Measurements from ENCODE around the gene UFD1. TPM values are rescaled to one million over a fixed set of nuclear protein-coding genes. Genes with fewer than 3 reads are reported as not detected.

The UFD1 gene
- total and polyA plus RNA-seq, 4 donors: 28.9 to 58.3 (median 52.6) TPM

- Histone ChIP-seq H3K9me3 (ENCODE audit: control insufficient read depth, insufficient read depth, low read length) (no peaks in the 10 kb centered on the region), H3K27me3 (ENCODE audit: control insufficient read depth, insufficient read depth, low read length) (no peaks in the 10 kb centered on the region), H3K27ac (ENCODE audit: low read depth, low read length) (no peak overlapping the region), H3K4me3 (ENCODE audit: low read depth, low read length) (no peak overlapping the region), H3K36me3 (ENCODE audit: control insufficient read depth, insufficient read depth, low read length) (peaks cover 65% of the 10 kb centered on the region), H3K4me1 (ENCODE audit: control insufficient read depth, insufficient read depth, low read length) (no peaks in the 10 kb centered on the region)
- WGBS (ENCODE audit: insufficient coverage): 80% methylated on average over 12 of the region's 14 CpGs
- no peak for DNase-seq (ENCODE audit: low read depth in 4 of 6, low spot score in 6 of 6)
Observed at GRCh38 chr22:19466126-19466716, 12.8 kb downstream of the UFD1 start.

DNA sequence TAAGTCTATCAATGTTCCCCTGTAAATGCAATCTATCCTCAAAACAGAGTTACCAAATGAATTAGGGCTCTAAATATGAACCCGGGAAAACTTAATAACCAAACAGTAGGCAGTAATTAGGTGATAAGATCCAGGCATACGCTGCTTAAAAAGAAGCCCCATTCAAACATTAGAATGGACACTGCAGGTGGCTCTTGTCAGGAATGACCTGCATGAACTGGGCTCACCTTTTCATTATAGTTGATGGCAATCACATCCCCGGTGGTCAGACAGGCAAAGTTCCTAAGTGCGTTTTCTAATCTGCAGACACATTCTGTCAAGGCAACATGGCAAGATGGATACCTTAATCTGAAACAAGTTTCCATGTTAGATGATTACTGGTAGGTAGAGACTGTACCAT is 14.0 kb downstream of the UFD1 start:
- no peak overlapping the region for H3K27ac ChIP-seq (ENCODE audit: low read depth, low read length)
- no peak overlapping the region for H3K4me3 ChIP-seq (ENCODE audit: low read depth, low read length)
- DNase-seq (ENCODE audit: low read depth in 4 of 6, low spot score in 6 of 6): no peak
- H3K36me3 ChIP-seq (ENCODE audit: control insufficient read depth, insufficient read depth, low read length): peaks cover 56% of the 10 kb centered on the region
- no peaks in the 10 kb centered on the region for H3K27me3 ChIP-seq (ENCODE audit: control insufficient read depth, insufficient read depth, low read length)
- H3K4me1 ChIP-seq (ENCODE audit: control insufficient read depth, insufficient read depth, low read length): no peaks in the 10 kb centered on the region
- H3K9me3 ChIP-seq (ENCODE audit: control insufficient read depth, insufficient read depth, low read length): no peaks in the 10 kb centered on the region
- WGBS (ENCODE audit: insufficient coverage): 93% methylated on average over 3 of the region's 4 CpGs

DNA sequence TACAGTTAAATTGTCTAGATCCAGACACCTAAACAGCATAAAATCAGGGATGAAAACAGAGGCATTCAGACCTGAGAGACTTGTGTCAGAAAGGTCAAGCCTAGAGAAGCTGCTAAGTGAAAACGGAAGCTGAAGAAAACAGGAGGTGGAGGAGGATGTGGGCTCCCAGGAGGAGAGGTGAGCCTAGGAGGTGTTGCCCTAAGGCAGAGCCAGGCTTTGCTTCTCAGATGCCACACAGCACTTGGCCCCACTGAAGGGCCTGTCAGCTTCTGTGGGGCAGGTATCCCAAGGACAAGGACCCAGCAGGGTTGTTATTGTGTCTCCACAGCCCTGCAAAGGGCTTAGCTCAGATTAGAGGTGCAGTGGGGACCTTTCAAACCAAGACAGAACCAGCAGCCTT is 14.4 kb downstream of the UFD1 start:
- Histone ChIP-seq H3K27ac (ENCODE audit: low read depth, low read length) (no peak overlapping the region), H3K9me3 (ENCODE audit: control insufficient read depth, insufficient read depth, low read length) (no peaks in the 10 kb centered on the region), H3K36me3 (ENCODE audit: control insufficient read depth, insufficient read depth, low read length) (peaks cover 52% of the 10 kb centered on the region), H3K4me1 (ENCODE audit: control insufficient read depth, insufficient read depth, low read length) (no peaks in the 10 kb centered on the region), H3K4me3 (ENCODE audit: low read depth, low read length) (no peak overlapping the region), H3K27me3 (ENCODE audit: control insufficient read depth, insufficient read depth, low read length) (no peaks in the 10 kb centered on the region)
- 93% methylated on average over 1 of the region's 1 CpG for WGBS (ENCODE audit: insufficient coverage)
- DNase-seq (ENCODE audit: low read depth in 4 of 6, low spot score in 6 of 6): no peak

DNA sequence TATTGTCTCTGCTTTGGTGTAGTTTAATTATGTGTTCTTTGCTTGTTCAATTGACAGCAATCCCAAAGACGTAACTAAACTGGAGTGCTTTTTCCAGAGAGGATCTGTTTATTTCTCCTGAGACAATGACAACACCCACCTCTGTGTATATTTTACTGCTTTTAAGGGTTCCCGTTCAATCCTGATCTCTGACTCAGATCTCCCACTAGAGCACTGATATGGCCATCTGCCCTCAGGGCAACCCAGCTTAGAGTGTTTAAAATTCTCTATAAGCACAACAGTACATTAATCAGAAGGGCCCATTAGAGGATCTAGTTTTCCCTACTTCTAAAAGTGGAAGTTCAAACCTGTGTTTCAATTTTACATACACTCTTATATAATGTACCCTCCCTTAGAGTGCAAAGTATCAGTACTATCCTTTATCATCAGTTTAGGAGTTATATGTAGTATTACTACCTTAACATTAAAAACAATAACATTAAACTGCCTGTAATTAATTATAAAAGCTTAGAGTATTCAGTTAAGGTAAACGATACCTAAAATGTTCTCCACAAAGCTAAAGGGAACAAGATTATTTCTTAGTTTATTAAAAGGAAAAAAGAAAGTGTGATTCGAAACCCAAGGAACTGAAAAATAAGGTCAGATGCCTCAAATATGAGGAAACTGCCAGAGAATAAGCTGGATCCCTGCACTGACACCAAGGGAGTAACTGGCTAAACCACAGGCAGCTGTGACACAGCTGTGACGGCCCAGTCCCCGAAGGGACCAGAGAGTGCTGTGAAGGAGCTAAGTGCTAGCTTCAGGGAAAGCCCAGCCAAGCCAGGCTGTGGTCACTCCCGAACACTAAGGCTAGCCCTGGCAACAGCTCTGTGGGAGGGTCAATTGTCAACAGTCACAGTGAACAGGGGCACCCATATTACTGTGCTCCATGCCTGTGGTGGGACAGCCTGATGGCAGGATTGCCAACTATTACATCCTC is 15.2 kb downstream of the UFD1 start:
- Histone ChIP-seq H3K4me3 (ENCODE audit: low read depth, low read length) (no peak overlapping the region), H3K36me3 (ENCODE audit: control insufficient read depth, insufficient read depth, low read length) (peaks cover 50% of the 10 kb centered on the region), H3K27ac (ENCODE audit: low read depth, low read length) (no peak overlapping the region), H3K27me3 (ENCODE audit: control insufficient read depth, insufficient read depth, low read length) (no peaks in the 10 kb centered on the region), H3K4me1 (ENCODE audit: control insufficient read depth, insufficient read depth, low read length) (no peaks in the 10 kb centered on the region), H3K9me3 (ENCODE audit: control insufficient read depth, insufficient read depth, low read length) (no peaks in the 10 kb centered on the region)
- no peak for DNase-seq (ENCODE audit: low read depth in 4 of 6, low spot score in 6 of 6)
- WGBS (ENCODE audit: insufficient coverage): 69% methylated on average over 4 of the region's 7 CpGs

DNA sequence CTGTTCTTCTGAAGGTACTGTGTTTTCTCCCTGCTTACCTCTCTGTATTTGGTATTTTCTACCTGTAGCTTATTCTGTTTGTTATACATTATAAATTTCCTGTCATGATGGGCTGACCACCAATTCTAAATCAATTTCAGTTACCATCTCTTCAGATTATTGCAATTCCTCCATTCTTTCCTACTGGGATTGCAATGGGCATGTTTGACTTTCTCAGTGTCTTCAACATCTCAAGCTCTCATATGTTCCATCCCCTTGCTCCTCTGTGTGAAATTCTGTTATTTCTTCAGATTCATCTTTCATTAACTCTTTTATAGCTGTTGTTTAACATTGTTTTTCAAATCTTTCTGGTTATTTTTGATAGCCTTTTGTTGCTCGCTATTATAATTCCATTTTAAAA is 16.0 kb downstream of the UFD1 start:
- H3K4me1 ChIP-seq (ENCODE audit: control insufficient read depth, insufficient read depth, low read length): no peaks in the 10 kb centered on the region
- H3K27me3 ChIP-seq (ENCODE audit: control insufficient read depth, insufficient read depth, low read length): no peaks in the 10 kb centered on the region
- no peak overlapping the region for H3K4me3 ChIP-seq (ENCODE audit: low read depth, low read length)
- no peak for DNase-seq (ENCODE audit: low read depth in 4 of 6, low spot score in 6 of 6)
- H3K36me3 ChIP-seq (ENCODE audit: control insufficient read depth, insufficient read depth, low read length): peaks cover 44% of the 10 kb centered on the region
- no peak overlapping the region for H3K27ac ChIP-seq (ENCODE audit: low read depth, low read length)
- no CpG with 5 or more reads among the region's 1 CpG for WGBS (ENCODE audit: insufficient coverage)
- no peaks in the 10 kb centered on the region for H3K9me3 ChIP-seq (ENCODE audit: control insufficient read depth, insufficient read depth, low read length)

DNA sequence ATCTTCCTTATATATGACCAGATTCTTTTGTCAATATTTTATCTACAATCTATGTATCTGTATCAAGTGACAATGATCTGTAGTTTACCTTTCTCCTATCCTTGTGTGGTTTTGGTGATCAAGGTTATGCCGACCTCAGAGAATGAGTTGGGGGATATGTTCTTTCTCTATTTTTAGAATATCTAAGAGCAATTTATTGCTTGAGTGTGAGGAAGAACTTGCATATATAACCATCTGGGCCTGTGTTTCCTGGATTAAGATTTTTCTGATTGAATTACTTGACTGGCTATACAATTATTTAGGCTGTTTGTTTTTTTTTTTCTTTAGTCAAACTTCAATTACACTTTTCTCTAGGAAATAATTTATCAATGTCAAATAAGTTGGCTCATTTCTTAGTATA is 17.5 kb downstream of the UFD1 start:
- DNase-seq (ENCODE audit: low read depth in 4 of 6, low spot score in 6 of 6): no peak
- no peak overlapping the region for H3K4me3 ChIP-seq (ENCODE audit: low read depth, low read length)
- H3K9me3 ChIP-seq (ENCODE audit: control insufficient read depth, insufficient read depth, low read length): no peaks in the 10 kb centered on the region
- no peaks in the 10 kb centered on the region for H3K27me3 ChIP-seq (ENCODE audit: control insufficient read depth, insufficient read depth, low read length)
- no peaks in the 10 kb centered on the region for H3K4me1 ChIP-seq (ENCODE audit: control insufficient read depth, insufficient read depth, low read length)
- WGBS (ENCODE audit: insufficient coverage): no CpG with 5 or more reads among the region's 1 CpG
- no peak overlapping the region for H3K27ac ChIP-seq (ENCODE audit: low read depth, low read length)
- H3K36me3 ChIP-seq (ENCODE audit: control insufficient read depth, insufficient read depth, low read length): peaks cover 43% of the 10 kb centered on the region

- Histone ChIP-seq H3K4me1 (ENCODE audit: control insufficient read depth, insufficient read depth, low read length) (no peaks in the 10 kb centered on the region), H3K36me3 (ENCODE audit: control insufficient read depth, insufficient read depth, low read length) (peaks cover 48% of the 10 kb centered on the region), H3K4me3 (ENCODE audit: low read depth, low read length) (no peak overlapping the region), H3K9me3 (ENCODE audit: control insufficient read depth, insufficient read depth, low read length) (no peaks in the 10 kb centered on the region), H3K27me3 (ENCODE audit: control insufficient read depth, insufficient read depth, low read length) (no peaks in the 10 kb centered on the region), H3K27ac (ENCODE audit: low read depth, low read length) (no peak overlapping the region)
- DNase-seq (ENCODE audit: low read depth in 4 of 6, low spot score in 6 of 6): no peak
- no CpG with 5 or more reads among the region's 2 CpGs for WGBS (ENCODE audit: insufficient coverage)
Observed at GRCh38 chr22:19460036-19460435, 19.0 kb downstream of the UFD1 start.

DNA sequence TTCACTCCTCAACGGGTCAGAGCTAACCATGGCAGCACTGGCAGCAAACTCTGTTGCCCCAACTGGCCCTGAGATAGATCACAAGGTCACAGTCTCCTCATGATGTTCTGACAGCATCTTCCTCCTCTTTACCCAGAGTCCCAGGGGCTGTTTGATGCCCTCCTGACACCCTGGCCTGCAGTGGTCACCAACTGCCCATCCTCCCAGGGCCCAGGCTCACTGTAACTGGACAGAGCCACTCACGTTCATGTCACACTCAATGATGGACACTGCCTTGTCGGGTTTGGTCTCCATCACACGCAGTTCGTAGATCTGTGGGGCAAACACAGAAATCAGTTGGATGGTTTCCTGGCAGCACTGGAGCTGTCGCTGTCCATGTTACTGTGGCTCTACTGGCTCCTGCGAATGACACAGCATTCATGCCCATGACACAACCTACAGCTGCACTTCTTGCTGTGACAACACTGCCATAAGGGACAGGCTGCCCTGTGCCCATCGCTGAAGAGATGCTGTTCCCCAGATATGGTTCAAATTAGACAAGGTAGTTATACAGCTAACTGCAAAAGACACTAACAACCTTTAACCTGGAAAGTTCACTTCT is 21.1 kb downstream of the UFD1 start:
- Histone ChIP-seq H3K27me3 (ENCODE audit: control insufficient read depth, insufficient read depth, low read length) (no peaks in the 10 kb centered on the region), H3K9me3 (ENCODE audit: control insufficient read depth, insufficient read depth, low read length) (no peaks in the 10 kb centered on the region), H3K4me1 (ENCODE audit: control insufficient read depth, insufficient read depth, low read length) (no peaks in the 10 kb centered on the region), H3K27ac (ENCODE audit: low read depth, low read length) (no peak overlapping the region), H3K36me3 (ENCODE audit: control insufficient read depth, insufficient read depth, low read length) (peaks cover 57% of the 10 kb centered on the region), H3K4me3 (ENCODE audit: low read depth, low read length) (no peak overlapping the region)
- DNase-seq (ENCODE audit: low read depth in 4 of 6, low spot score in 6 of 6): no peak
- WGBS (ENCODE audit: insufficient coverage): 96% methylated on average over 7 of the region's 8 CpGs

DNA sequence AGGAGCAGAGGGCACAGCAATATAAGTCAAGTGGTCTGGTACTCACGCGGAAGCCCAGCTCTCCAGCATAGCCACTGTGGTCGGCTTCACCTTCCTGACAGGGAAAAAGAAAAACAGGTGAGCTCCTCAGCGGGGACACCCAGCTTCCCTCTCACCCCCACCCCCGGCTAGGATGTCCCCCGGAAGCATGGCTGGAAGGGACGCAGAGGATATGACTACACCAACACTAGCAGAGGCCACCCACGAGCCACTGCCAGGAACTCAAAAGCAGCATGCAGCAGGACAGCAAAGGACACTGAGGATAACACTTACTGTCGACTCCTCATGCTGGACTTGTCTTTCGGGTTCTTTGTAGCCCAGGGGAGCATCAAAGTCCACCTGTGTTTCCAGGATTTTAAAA is 22.5 kb downstream of the UFD1 start:
- 91% methylated on average over 8 of the region's 10 CpGs for WGBS (ENCODE audit: insufficient coverage)
- Histone ChIP-seq H3K27ac (ENCODE audit: low read depth, low read length) (no peak overlapping the region), H3K4me1 (ENCODE audit: control insufficient read depth, insufficient read depth, low read length) (no peaks in the 10 kb centered on the region), H3K36me3 (ENCODE audit: control insufficient read depth, insufficient read depth, low read length) (peaks cover 68% of the 10 kb centered on the region), H3K9me3 (ENCODE audit: control insufficient read depth, insufficient read depth, low read length) (no peaks in the 10 kb centered on the region), H3K27me3 (ENCODE audit: control insufficient read depth, insufficient read depth, low read length) (no peaks in the 10 kb centered on the region), H3K4me3 (ENCODE audit: low read depth, low read length) (no peak overlapping the region)
- DNase-seq (ENCODE audit: low read depth in 4 of 6, low spot score in 6 of 6): no peak
